ENCODE results near the gene PRL. TPM values are rescaled to one million over a fixed set of nuclear protein-coding genes. Genes with fewer than 3 reads are reported as not detected.

Gene PRL
- polyA plus RNA-seq, 1 donor from 2014 or later = not detected

DNA sequence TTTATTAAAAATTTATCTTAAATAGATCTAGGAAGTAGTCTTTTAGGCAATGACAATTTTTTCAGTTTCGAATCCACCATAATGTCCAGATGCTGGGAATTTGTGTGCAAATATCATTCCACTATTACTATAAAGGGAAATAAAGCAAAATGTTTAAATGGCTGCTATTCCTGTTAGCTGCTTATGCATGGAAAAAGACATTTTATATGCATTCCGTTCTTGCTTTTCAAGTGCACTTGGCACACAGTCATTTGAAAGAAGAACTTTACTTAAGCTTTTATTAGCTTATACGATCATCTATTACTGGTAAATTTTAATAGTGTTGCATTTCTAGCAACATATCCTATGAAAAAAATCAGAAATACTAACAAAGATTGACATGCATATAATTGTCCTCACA lies 42.0 kb downstream of the PRL start:
- H3K4me2 ChIP-seq (ENCODE audit: low read length) = no peak overlapping the region
- TF ChIP-seq, protein P1, sequence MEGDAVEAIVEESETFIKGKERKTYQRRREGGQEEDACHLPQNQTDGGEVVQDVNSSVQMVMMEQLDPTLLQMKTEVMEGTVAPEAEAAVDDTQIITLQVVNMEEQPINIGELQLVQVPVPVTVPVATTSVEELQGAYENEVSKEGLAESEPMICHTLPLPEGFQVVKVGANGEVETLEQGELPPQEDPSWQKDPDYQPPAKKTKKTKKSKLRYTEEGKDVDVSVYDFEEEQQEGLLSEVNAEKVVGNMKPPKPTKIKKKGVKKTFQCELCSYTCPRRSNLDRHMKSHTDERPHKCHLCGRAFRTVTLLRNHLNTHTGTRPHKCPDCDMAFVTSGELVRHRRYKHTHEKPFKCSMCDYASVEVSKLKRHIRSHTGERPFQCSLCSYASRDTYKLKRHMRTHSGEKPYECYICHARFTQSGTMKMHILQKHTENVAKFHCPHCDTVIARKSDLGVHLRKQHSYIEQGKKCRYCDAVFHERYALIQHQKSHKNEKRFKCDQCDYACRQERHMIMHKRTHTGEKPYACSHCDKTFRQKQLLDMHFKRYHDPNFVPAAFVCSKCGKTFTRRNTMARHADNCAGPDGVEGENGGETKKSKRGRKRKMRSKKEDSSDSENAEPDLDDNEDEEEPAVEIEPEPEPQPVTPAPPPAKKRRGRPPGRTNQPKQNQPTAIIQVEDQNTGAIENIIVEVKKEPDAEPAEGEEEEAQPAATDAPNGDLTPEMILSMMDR (IDR thresholded peaks at IDR 0.05; ENCODE audit: poor library complexity, severe bottlenecking) = no peak
- no peak for TF ChIP-seq RAD21 (conservative IDR thresholded peaks at IDR 0.05)
- no peak for TF ChIP-seq TAF1 (IDR thresholded peaks at IDR 0.05; ENCODE audit: low read depth)
- no peak for TF ChIP-seq MXI1 (conservative IDR thresholded peaks at IDR 0.05; ENCODE audit: poor library complexity, severe bottlenecking)
- TF ChIP-seq POLR2AphosphoS5 (IDR thresholded peaks at IDR 0.05) = no peak
- no peaks in the 10 kb centered on the region for H3K27me3 ChIP-seq (ENCODE audit: insufficient read depth, low read depth, low read length)

DNA sequence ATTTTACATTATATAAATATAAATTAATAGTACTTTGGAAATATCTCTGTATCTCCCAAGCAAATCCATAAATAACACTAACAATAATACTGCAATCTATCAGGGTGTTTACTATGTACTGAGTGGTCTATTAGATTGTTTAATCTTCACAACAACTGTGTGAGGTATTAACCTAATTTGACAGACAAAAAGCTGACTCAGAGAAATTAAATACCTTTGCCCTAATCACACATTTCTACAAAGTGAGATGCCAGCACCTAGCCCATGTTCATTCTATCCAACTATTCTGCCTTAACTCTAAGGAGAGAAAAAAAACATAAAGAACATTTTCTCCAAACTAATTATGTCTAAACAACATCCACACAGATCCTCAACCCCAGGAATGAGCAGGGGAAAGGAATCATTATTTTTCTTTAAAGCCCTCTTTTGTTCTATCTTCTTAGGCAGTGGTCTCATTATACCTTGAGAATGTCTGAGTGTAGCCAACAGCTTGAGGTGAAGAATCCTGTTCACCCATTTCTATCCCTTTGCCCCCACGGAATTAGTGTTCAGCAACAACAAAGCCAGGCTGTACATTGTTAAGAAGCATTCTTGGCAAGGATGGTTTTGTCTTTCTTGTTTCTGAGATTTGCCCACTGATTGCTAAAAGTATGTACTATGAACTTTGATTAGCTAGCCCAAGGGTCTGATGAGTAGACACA lies 42.7 kb downstream of the PRL start:
- H2AFZ ChIP-seq (ENCODE audit: low read depth, low read length) = no peak overlapping the region
- H3K79me2 ChIP-seq (replicated peaks; ENCODE audit: insufficient read depth, low read length) = no peaks in the 10 kb centered on the region
- no peak overlapping the region for H3K9ac ChIP-seq (ENCODE audit: low read length)
- H3K36me3 ChIP-seq (ENCODE audit: insufficient read depth, low read length) = no peaks in the 10 kb centered on the region
- no peaks in the 10 kb centered on the region for H3K9me2 ChIP-seq (ENCODE audit: insufficient read depth, low read length)
- H3K27ac ChIP-seq (ENCODE audit: low read length) = no peak overlapping the region
- H3K4me3 ChIP-seq (ENCODE audit: low read length) = no peak overlapping the region
- H3K27me3 ChIP-seq (ENCODE audit: insufficient read depth, low read depth, low read length) = no peaks in the 10 kb centered on the region
- H4K20me1 ChIP-seq (ENCODE audit: insufficient read depth) = no peaks in the 10 kb centered on the region
- H3F3A ChIP-seq (ENCODE audit: insufficient read depth, low read length, poor library complexity, severe bottlenecking) = peaks cover 13% of the 10 kb centered on the region
- H3K4me2 ChIP-seq (ENCODE audit: low read length) = no peak overlapping the region
- TF ChIP-seq, protein P2, sequence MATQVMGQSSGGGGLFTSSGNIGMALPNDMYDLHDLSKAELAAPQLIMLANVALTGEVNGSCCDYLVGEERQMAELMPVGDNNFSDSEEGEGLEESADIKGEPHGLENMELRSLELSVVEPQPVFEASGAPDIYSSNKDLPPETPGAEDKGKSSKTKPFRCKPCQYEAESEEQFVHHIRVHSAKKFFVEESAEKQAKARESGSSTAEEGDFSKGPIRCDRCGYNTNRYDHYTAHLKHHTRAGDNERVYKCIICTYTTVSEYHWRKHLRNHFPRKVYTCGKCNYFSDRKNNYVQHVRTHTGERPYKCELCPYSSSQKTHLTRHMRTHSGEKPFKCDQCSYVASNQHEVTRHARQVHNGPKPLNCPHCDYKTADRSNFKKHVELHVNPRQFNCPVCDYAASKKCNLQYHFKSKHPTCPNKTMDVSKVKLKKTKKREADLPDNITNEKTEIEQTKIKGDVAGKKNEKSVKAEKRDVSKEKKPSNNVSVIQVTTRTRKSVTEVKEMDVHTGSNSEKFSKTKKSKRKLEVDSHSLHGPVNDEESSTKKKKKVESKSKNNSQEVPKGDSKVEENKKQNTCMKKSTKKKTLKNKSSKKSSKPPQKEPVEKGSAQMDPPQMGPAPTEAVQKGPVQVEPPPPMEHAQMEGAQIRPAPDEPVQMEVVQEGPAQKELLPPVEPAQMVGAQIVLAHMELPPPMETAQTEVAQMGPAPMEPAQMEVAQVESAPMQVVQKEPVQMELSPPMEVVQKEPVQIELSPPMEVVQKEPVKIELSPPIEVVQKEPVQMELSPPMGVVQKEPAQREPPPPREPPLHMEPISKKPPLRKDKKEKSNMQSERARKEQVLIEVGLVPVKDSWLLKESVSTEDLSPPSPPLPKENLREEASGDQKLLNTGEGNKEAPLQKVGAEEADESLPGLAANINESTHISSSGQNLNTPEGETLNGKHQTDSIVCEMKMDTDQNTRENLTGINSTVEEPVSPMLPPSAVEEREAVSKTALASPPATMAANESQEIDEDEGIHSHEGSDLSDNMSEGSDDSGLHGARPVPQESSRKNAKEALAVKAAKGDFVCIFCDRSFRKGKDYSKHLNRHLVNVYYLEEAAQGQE (IDR thresholded peaks at IDR 0.05; ENCODE audit: borderline replicate concordance) = no peak
- TF ChIP-seq EP300 (conservative IDR thresholded peaks at IDR 0.05; ENCODE audit: poor library complexity, severe bottlenecking) = no peak
- TF ChIP-seq TAF1 (IDR thresholded peaks at IDR 0.05; ENCODE audit: low read depth) = no peak
- no peak for TF ChIP-seq RAD21 (conservative IDR thresholded peaks at IDR 0.05)
- no peak for TF ChIP-seq POLR2AphosphoS5 (IDR thresholded peaks at IDR 0.05)
- no peak for TF ChIP-seq SMC3 (conservative IDR thresholded peaks at IDR 0.05; ENCODE audit: poor library complexity)
- no peak for TF ChIP-seq MXI1 (conservative IDR thresholded peaks at IDR 0.05; ENCODE audit: poor library complexity, severe bottlenecking)
- no peaks in the 10 kb centered on the region for H3K9me3 ChIP-seq (ENCODE audit: low read length)

More for the DNA sequence above, 42.0 kb downstream of the PRL start:
- Histone ChIP-seq H3K36me3 (ENCODE audit: insufficient read depth, low read length) (no peaks in the 10 kb centered on the region), H3K4me3 (ENCODE audit: low read length) (no peak overlapping the region), H3F3A (ENCODE audit: insufficient read depth, low read length, poor library complexity, severe bottlenecking) (peaks cover 10% of the 10 kb centered on the region), H3K9ac (ENCODE audit: low read length) (no peak overlapping the region), H2AFZ (ENCODE audit: low read depth, low read length) (no peak overlapping the region), H3K9me3 (ENCODE audit: low read length) (no peaks in the 10 kb centered on the region), H4K20me1 (ENCODE audit: insufficient read depth) (no peaks in the 10 kb centered on the region), H3K79me2 (replicated peaks; ENCODE audit: insufficient read depth, low read length) (no peaks in the 10 kb centered on the region), H3K9me2 (ENCODE audit: insufficient read depth, low read length) (no peaks in the 10 kb centered on the region), H3K27ac (ENCODE audit: low read length) (no peak overlapping the region)

All from neural cell (in vitro differentiated cells).